NB4 (cell line): ENCODE data around the gene TRPV6.

Source experiments
- DNase-seq: peaks from one replicate; pipeline ENCODE4 v3.0.0; 2010; ENCODE audit warnings: low read depth
- H3K4me3 ChIP-seq: one replicate; pipeline ENCODE4 v1.5.1; 2011; ENCODE audit warnings: mild to moderate bottlenecking, low read depth, low read length, moderate library complexity
- MAX ChIP-seq: IDR thresholded peaks from 2 replicates; pipeline ENCODE4 v1.6.1; 2011; ENCODE audit warnings: low read depth, low read length
- MYC ChIP-seq: IDR thresholded peaks from 2 replicates; pipeline ENCODE4 v1.6.1; 2011; ENCODE audit warnings: low read depth, low read length
- POLR2A ChIP-seq: IDR thresholded peaks from 2 replicates; pipeline ENCODE4 v1.6.1; 2011; ENCODE audit warnings: mild to moderate bottlenecking; ENCODE audit not compliant: insufficient read length; ENCODE audit errors: extremely low read depth
- TF ChIP-seq, protein P1 (sequence below): IDR thresholded peaks from one replicate; pipeline ENCODE4 v1.5.1; 2012; ENCODE audit warnings: low read depth, low read length

TRPV6 gene

GRCh38 chr7:142880876-142881505 is 4.6 kb downstream of the TRPV6 start:
- TF ChIP-seq MAX, result no peak
- TF ChIP-seq POLR2A, result no peak
- TF ChIP-seq, protein P1, sequence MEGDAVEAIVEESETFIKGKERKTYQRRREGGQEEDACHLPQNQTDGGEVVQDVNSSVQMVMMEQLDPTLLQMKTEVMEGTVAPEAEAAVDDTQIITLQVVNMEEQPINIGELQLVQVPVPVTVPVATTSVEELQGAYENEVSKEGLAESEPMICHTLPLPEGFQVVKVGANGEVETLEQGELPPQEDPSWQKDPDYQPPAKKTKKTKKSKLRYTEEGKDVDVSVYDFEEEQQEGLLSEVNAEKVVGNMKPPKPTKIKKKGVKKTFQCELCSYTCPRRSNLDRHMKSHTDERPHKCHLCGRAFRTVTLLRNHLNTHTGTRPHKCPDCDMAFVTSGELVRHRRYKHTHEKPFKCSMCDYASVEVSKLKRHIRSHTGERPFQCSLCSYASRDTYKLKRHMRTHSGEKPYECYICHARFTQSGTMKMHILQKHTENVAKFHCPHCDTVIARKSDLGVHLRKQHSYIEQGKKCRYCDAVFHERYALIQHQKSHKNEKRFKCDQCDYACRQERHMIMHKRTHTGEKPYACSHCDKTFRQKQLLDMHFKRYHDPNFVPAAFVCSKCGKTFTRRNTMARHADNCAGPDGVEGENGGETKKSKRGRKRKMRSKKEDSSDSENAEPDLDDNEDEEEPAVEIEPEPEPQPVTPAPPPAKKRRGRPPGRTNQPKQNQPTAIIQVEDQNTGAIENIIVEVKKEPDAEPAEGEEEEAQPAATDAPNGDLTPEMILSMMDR, result peak; percentile 94
- TF ChIP-seq MYC, result no peak
- peak; percentile 41 for DNase-seq
- no peak overlapping the region for H3K4me3 ChIP-seq

DNA sequence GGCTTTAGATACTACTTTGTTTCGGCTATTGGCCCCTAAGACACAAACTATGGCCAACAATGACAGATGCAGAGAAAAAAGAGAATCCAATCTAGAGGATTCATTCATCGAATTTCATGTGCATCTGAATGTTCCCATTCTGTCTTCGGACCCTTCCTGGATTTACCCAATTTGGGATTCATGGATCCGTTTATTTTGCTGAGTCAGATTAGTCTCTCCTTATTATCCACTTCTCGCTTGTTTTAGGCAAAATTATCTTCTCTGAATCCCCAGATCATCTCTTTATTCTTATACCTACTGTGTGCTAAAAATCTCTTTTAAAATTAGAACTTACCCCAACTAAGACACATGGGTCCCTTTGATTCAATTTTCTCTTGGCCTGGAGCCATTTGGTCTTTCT is 6.5 kb downstream of the TRPV6 start:
- TF ChIP-seq MAX (no peak), MYC (no peak), POLR2A (no peak)
- TF ChIP-seq, protein P1, result no peak
- H3K4me3 ChIP-seq, result no peak overlapping the region
- no peak for DNase-seq

- TF ChIP-seq, protein P1, result no peak
- no peak for TF ChIP-seq MYC
- TF ChIP-seq MAX, result no peak
- TF ChIP-seq POLR2A, result no peak
- no peak overlapping the region for H3K4me3 ChIP-seq
- DNase-seq, result no peak
Measured at GRCh38 chr7:142878315-142878714, 7.2 kb downstream of the TRPV6 start.

- H3K4me3 ChIP-seq, result no peak overlapping the region
- DNase-seq, result no peak
- TF ChIP-seq MYC (no peak), POLR2A (no peak), MAX (no peak)
- TF ChIP-seq, protein P1, result no peak
Measured at GRCh38 chr7:142876991-142877910, 8.3 kb downstream of the TRPV6 start.

GRCh38 chr7:142876236-142876960 is 9.1 kb downstream of the TRPV6 start:
- DNase-seq, result no peak
- no peak for TF ChIP-seq MAX
- TF ChIP-seq, protein P1, result no peak
- TF ChIP-seq MYC, result no peak

More at GRCh38 chr7:142876236-142876960, 9.1 kb downstream of the TRPV6 start:
- no peak overlapping the region for H3K4me3 ChIP-seq
